Activated T-cell treated with anti-CD3 and anti-CD28 coated beads, Interleukin-2, amount 50 U/mL, for 1 hour (primary cell): ENCODE data around the gene KIN.
"Not testable (repeated sequence)": the region's sequence is repeated elsewhere in the genome, so short reads cannot be mapped to it uniquely, and the experiment has no call there.

Experiments
- DNase-seq: peaks from one replicate; pipeline ENCODE4 v3.0.0-alpha.2; 2020

Gene KIN

DNA sequence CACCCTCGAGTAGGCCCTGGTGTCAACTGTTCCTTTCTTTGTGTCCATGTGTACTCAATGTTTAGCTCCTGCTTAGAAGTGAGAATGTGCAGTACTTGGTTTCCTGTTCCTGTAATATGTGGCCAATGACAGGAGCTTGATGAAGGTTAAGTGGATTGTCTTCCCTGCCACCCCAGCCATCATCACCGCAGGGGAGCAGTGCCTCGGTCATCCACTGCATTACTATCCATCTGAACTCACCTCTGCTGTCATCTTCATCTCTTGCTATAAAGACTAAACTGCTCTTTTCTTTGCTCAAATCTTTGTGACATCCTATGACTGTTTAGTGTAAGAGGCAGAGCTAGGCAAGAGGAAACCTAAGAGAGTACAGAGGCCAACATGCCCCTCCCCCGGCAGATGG lies 69.1 kb downstream of the KIN start:
- no peak for DNase-seq

DNA sequence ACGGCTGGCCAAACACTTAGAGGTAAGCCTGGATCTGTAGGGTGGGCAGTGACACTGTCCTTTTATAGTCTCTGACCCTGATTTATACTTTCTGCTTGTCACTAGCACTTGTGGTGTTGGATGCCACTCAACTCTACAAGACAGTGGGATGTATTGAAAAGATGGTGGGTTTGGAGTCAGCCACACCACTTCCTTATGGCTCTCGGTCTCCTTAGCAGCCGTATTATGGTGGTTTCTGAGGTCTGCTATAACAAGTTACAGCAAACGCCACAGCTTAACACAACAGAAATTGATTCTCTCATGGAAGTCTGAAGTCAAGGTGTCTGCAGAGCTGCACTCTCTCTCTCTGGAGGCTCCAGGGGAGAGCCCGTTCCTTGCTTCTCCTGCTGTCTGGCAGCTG lies 70.0 kb downstream of the KIN start:
- DNase-seq: no peak

DNA sequence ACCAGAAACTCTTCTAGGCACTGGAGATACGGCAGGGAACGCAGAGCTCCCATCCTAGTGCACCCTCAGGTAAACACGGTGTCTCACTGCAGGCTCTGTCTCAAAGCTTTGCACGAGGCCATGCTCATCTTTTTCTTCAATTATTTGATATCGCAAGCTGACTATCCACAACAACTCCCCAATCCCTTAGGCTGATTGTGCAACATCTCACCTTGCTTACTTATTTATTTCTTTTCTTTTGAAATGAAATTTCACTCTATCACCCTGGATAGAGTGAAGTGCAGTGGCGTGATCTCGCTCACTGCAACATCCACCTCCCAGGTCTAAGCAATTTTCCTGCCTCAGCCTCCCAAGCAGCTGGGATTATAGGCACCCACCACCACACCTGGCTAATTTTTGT lies 72.3 kb downstream of the KIN start:
- DNase-seq: no peak

DNA sequence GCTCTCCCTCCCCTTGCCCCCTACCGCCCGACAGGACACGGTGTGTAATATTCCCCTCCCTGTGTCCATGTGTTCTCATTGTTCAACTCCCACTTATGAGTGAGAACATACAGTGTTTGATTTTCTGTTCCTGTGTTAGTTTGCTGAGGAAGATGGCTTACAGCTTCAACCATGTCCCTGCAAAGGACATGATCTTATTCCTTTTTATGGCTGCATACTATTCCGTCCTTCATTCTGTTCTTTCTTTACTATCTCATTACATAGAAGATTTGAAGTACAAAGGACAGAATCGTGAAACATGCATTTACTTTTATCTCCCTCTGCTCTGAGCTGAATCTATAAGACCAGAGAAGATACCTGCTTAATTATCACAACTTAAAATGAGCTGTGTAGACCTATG lies 76.7 kb downstream of the KIN start:
- DNase-seq: not testable (repeated sequence)

DNA sequence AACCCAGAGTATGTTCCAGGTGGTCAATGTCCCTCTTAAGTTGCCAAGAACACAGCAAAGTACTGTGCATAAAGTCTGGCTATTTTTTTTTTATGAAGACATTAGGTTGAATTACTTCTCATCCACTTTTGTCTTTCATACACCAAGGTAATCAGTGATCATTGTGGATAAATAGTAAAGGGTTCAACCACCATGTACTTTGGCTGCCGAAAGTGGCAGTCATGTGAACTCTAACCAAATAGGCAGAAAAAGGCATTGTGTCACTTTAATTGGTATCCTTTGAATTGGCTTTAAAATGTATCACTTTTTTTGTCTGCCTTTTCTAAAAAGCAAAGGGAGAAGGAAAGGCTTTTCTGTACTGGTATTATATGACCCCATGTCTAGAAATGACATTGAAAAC lies 77.3 kb downstream of the KIN start:
- no peak for DNase-seq

DNA sequence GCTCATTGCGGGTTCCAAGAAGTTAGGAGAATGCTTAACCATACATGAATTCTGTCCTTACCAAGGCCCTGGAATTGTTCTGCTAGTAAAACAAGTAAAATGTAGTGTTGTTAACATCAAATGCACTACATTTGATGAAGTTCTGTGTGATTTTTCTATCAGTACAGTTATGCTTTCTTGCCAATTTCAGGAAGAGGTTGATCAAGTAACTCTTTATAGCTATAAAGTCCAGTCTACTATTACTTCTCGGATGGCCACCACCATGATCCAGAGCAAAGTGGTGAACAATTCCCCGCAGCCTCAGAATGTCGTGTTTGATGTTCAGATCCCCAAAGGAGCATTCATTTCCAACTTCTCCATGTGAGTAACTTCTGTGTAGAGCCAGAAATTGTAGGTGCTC lies 79.0 kb downstream of the KIN start:
- DNase-seq: no peak

DNA sequence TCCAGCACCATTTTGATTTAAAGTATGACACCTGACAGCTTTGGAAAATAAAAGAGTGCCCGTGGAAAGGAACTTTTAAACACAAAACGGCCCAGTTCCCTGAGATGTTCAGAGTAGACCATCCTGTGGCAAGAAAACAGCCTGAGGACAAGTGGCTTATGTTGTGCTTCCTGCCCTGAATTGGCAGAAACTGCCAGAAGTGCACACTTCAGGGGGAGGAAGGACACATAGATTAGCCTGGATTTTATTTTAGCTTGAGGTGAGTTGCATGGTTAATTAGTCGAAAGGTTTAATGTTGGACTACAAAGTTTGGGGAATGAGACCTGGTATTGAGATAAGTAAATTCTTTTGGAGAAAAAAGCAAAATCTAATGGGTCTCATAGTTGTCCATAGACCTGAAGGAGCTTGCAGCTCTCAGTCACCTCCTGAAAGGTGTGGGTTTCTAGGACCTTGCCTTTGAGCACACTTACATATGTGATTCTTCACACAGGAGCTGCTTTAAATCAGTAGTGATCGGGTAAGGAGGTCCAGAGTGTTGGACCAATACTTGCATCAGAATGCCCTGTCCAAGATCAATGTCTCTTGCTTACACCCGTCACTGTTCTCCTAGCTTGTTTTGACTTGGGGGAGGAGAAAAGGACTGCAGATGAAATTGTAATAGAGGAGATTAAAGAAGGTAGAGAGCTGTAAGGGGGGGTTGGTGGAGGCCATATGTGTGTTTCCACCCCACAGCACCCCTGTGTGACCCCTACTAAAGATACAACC lies 79.8 kb downstream of the KIN start:
- no peak for DNase-seq

DNA sequence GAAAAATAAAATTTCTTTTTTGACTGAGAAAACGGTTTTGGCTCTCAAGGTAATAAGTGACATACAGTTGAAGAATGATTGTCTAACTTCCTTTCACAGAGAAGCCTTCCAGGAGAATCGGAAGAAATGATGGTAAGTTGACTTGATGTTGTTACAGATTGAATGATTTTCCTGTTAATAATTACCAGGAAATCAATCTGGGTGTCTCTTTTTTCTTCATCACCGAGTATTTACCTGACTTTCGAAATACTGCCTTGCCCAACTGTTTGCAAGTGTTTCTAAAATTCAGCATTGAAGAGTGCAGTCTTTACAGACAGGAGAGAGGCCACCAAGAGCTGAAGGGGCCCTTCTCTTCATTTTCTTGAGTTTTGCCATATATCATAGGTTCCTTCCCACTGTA lies 80.7 kb downstream of the KIN start:
- DNase-seq: no peak

DNA sequence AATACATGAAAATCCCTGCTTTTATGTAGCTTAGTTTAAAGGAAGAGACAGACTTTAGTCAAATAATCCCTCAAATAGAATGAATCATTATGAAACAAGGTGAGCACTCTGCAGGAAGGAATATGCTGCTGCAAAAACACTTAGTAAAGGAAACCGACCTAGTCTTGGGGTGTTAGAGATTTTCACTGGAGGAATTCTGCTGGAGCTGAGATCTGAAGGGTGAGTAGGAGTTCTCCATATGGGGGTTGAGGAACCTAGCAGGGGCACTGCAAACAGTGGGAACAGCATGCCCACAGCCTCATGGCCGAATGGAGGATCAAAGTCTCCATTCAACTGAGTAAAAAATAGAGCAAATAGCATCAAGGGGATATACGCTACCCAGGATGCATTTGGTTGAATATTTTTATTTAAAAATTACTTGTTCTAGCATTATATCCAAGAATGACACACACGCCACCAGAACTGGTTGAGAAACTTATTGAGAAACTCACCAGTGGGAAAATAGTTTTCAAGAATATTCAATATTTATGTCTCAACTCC lies 81.2 kb downstream of the KIN start:
- DNase-seq: no peak

DNA sequence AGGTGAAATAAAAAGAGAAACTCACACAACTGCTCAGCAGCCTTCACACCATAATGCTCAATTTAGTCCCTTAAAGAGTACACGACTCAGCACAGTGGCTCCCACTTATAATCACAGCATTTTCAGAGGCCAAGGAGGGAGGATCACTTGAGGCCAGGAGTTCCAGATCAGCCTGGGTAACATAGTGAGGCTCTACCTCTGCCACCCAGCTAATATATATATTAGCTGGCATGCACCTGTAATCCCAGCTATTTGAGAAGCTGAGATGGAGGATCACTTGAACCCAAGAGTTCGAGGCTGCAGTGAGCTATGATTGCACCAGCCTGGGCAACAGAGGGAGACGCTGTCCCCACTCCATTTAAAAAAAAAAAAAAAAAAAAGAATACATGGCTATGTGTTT lies 82.5 kb downstream of the KIN start:
- no peak for DNase-seq

DNA sequence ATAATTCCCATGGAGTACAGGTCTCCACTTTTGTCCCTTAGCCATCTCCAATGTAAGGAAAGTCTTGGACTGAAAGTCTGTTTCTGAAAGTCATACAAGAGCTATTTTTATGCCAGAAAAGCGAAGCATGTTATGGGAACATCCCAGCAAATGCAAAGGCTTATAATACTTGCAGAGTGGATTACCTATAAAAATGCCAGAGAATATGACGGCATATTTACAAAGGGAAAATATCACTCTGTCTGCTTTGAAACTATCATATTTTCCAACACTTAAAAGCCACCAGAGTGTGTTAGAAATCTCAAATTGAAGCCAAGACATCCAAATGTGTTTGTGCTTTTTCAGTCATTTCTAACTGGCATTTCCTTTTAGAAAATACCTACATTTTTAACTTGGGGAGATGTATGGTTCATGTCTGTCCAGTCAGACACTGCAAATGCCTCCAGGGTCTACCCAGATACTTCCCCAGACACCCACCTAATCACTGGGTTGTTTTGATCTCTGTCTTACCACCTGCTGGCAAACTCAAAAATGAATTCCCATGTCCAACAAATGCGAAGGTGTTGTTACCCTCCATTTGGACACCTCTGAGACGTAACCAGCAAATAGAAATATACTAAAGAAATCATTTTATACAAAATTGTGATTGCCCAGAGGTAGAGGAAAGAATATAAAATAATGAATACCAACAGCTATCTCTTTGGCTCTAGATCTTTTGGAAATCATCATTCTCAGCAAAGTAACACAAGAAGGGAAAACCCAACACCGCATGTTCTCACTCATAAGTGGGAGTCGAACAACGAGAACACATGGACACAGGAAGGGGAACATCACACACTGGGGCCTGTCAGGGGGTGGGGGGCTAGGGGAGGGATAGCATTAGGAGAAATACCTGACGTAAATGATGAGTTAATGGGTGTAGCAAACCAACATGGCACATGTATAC lies 83.4 kb downstream of the KIN start:
- DNase-seq: no peak

DNA sequence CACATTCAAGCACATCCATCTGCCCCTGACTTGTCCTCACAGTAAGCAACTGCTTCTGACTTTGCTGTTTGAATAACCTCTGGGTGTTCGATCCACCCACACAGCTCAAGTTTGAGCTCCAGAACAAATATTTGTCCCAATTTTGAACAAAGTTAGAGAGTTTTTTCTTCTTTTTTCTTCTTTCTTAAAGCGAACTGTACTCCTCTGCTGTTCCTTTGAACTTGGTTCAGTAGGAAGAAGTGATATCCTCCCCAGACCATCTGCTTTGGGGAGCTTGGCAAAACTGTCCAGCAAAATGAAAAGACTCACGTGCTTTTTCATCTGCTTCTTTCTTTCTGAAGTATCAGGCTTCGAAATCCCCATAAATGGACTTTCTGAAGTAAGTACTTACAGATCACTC lies 84.7 kb downstream of the KIN start, which contains the start of gene ITIH2:
TSS of gene ITIH2 (plus strand) at position 177 of the 400 bp plus-strand sequence. CDS start at position 296, 119 bp downstream.
- DNase-seq: no peak

DNA sequence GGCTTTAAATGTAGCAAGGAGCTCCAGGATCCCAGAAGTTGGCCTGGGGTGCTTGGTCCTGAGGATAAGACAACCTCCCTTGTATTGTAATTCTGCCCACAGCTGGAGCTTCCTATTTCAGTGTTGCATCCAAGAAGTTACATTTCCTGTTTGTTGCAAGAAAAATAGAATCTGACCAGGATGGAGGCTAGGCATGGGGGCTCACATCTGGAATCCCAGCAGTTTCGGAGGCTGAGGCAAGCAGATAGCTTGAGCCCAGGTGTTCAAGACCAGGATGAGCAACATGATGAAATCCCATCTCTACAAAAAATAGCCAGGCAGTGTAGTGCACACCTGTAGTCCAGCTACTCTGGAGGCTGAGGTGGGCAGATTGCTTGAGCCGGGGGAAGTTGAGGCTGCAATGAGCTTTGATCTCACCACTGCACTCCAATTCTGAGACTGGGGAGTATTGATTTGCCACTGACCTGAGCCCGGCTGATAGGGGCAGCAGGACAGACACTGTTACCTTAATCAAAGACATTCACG lies 85.4 kb downstream of the KIN start:
- no peak for DNase-seq

DNA sequence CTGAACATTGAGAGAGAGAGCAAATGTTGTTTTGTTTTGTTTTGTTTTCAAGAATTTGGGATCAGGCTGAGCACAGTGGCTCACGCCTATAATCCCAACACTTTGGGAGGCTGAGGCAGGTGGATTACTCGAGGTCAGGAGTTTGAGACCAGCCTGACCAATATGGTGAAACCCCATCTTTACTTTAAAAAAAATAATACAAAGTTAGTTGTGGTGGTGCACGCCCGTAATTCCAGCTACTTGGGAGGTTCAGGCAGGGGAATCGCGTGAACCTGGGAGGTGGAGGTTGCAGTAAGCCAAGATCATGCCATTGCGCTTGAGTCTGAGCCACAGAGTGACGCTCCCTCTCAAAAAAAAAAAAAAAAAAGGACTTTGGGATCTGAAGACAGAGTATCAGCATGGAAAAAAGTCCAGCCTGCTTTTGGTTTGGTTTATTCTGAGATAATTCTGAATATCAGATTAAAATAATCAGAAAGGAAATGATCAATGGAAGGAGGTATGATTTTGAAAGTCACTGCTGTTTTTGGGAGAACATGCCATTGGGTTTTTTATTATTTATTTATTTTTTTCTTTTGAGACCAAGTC lies 86.5 kb downstream of the KIN start:
- DNase-seq: no peak
